Small intestine (tissue), 7 donors: Measurements from ENCODE around the gene C3orf52. TPM values are rescaled to one million over a fixed set of nuclear protein-coding genes. Genes with fewer than 3 reads are reported as not detected.

Experiments
- DNase-seq, 2 donors: peaks; one replicate each; pipeline versions ENCODE4 v3.0.0 to v3.0.0-alpha.2; 2013
- FAIRE-seq: peaks from 2 replicates; lab custom pipeline; 2012; peaks lifted over from hg19 to GRCh38; lab: Jason Lieb, UNC
- H3K27ac ChIP-seq, 3 donors: one replicate each; pipeline ENCODE4 v1.5.1; 2013; ENCODE audit warnings: low read length in 2 of 3, mild to moderate bottlenecking in 2 of 3, control low read depth in 1 of 3, inconsistent platforms in 1 of 3, low read depth in 1 of 3, moderate library complexity in 1 of 3
- H3K27me3 ChIP-seq, 3 donors: one replicate each; pipeline ENCODE4 v1.6.1; 2013; ENCODE audit warnings: low read length in 3 of 3, inconsistent platforms in 1 of 3; ENCODE audit not compliant: control insufficient read depth in 3 of 3, insufficient read depth in 3 of 3
- H3K36me3 ChIP-seq, 3 donors: one replicate each; pipeline ENCODE4 v1.6.1; 2013; ENCODE audit warnings: low read length in 3 of 3, inconsistent platforms in 1 of 3, low read depth in 1 of 3, mild to moderate bottlenecking in 1 of 3, moderate library complexity in 1 of 3; ENCODE audit not compliant: control insufficient read depth in 3 of 3, insufficient read depth in 2 of 3
- H3K4me1 ChIP-seq, 3 donors: one replicate each; pipeline ENCODE4 v1.6.1; 2013; ENCODE audit warnings: low read length in 2 of 3, inconsistent platforms in 1 of 3, low read depth in 1 of 3, mild to moderate bottlenecking in 1 of 3, moderate library complexity in 1 of 3; ENCODE audit not compliant: control insufficient read depth in 3 of 3, insufficient read depth in 2 of 3
- H3K4me3 ChIP-seq, 3 donors: one replicate each; pipeline ENCODE4 v1.5.1; 2013; ENCODE audit warnings: low read length in 3 of 3, control low read depth in 1 of 3, inconsistent platforms in 1 of 3, low read depth in 1 of 3, mild to moderate bottlenecking in 1 of 3, moderate library complexity in 1 of 3
- H3K9me3 ChIP-seq, 2 donors: one replicate each; pipeline ENCODE4 v1.6.1; 2013; ENCODE audit warnings: low read depth in 1 of 2, low read length in 1 of 2; ENCODE audit not compliant: control insufficient read depth in 2 of 2, insufficient read depth in 1 of 2
- WGBS, 3 donors: extraction: QIAGEN DNeasy Blood & Tissue Kit; methylation state at CpG; one replicate each; pipeline ENCODE4 v1.1.7; 2013; 5-methylcytosine and 5-hydroxymethylcytosine counted together
- polyA plus RNA-seq, 4 donors: library from polyadenylated mRNA; stranded (reverse) in 3 of 4; unstranded in 1 of 4; fragments of 200-250 nt in 3 of 4; fragments of 120-200 nt in 1 of 4; gene quantifications; one replicate each; pipeline versions ENCODE4 v1.2.1 to v1.2.3, GENCODE V29; 2013
- donor health status: healthy with polysubstance abuse.
- donor health status: control.
- donor health status: control.
- donor health status: Bipolar disorder and iron deficiency.
- donor health status: healthy.

C3orf52 gene
- polyA plus RNA-seq, 4 donors, result 3.8 to 20.1 (median 5.2) TPM

DNA sequence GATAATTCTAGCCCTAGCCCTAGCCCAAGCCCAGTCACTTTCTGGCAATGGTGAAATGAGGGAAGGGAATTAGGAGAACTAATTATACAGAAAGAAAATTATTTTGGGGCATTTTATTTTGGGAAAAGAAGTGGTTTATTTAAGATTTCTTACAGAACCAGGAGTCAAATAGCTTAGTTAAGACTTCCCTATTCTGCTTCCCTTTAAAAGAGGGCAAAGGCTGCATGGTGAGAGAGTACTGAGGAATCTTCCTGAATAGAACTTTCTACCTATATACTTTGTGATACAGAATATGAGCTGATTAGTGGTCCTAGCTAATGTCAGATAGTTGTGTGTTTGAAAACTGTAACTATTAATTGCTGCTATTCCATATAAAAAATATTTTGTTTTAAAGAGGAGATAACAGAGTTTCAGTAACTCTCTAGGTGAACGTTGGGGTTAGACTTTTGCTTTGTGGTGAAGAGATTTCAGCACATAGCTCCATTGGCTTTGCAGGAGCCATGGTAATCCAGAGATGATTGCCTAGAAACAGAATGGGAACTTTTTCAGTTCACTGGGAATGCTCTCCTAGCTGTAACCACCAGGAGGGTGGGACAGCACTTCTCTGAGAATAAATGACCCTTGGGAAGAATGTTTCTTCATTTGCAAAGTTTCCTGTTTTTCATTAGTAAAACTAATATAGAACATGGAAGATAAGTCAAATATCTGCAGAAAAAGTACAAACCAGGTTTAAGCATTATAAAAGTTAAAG is 52.2 kb downstream of the C3orf52 start:
- WGBS, 3 donors, result 43 to 50% (median 43%) methylated on average over 1 of the region's 1 CpG
- Histone ChIP-seq H3K27ac (no peak overlapping the region), H3K27me3 (no peaks in the 10 kb centered on the region), H3K4me1 (peaks cover 0 to 5% (median 0%) of the 10 kb centered on the region in 3 donors), H3K36me3 (no peaks in the 10 kb centered on the region), H3K4me3 (no peak overlapping the region), H3K9me3 (no peaks in the 10 kb centered on the region)
- FAIRE-seq (no peak), DNase-seq (no peak)

DNA sequence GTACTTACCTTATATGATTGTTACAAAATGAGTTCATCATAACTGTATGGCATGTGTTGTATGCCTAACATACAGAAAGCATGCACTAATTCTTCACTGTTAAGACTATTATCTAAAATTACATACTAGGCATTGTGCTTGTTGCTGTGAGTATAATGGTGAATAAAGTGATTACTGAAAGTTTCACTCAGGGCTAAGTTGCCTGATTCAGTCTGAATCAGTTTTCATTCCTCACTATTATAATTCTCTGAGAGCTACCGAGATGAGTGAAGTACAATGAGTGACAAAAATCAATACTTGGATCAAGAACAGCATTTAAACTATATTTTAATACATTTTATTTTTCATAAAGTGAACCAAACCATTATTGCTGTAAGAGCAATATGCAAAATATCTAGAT is 54.4 kb downstream of the C3orf52 start:
- DNase-seq (no peak), FAIRE-seq (no peak)
- H3K27ac ChIP-seq, result no peak overlapping the region
- no peak overlapping the region for H3K4me3 ChIP-seq
- H3K9me3 ChIP-seq, result no peaks in the 10 kb centered on the region
- no peaks in the 10 kb centered on the region for H3K36me3 ChIP-seq
- H3K27me3 ChIP-seq, result no peaks in the 10 kb centered on the region
- 57 to 77% (median 61%) methylated on average over 1 of the region's 1 CpG for WGBS, 3 donors
- no peaks in the 10 kb centered on the region for H3K4me1 ChIP-seq

DNA sequence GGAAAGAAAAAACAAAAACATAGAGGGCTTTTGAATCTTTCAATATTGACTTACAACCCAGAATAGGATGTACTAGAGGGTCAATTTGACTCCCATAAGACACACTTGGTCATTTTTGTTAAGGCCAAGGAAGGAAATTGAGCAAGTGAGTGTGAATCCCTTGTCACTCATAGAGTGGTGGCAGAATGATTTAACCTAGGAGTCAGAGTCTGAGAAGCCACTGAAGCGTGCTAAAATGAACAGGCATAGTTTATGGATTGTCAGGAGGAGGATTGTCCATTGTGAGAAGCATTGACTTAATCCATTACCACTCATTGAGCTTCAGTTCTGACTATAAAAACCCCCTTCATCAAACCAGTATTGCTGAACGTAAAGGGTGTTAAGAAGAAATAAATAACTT is 55.1 kb downstream of the C3orf52 start:
- WGBS, 3 donors, result 81 to 93% (median 87%) methylated on average over 2 of the region's 2 CpGs
- FAIRE-seq (no peak), DNase-seq (no peak)
- Histone ChIP-seq H3K27ac (no peak overlapping the region), H3K27me3 (no peaks in the 10 kb centered on the region), H3K4me1 (no peaks in the 10 kb centered on the region), H3K9me3 (no peaks in the 10 kb centered on the region), H3K36me3 (no peaks in the 10 kb centered on the region), H3K4me3 (no peak overlapping the region)

DNA sequence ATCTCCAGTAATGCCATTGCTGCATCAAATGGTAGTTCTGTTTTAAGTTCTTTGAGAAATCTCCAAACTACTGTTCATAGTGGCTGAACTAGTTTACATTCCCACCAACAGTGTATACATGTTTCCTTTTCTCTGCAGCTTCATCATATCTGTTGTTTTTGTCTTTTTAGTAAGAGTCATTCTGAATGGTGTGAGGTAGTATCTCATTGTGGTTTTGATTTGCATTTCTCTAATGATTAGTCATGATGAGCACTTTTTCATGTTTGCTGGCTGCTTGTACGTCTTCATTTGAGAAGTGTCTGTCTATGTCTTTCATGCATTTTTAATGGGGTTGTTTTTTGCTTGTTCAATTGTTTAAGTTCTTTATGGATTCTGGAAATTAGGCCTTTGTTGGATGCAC is 57.1 kb downstream of the C3orf52 start:
- Histone ChIP-seq H3K27ac (no peak overlapping the region), H3K4me3 (no peak overlapping the region), H3K9me3 (no peaks in the 10 kb centered on the region), H3K36me3 (no peaks in the 10 kb centered on the region), H3K4me1 (no peaks in the 10 kb centered on the region), H3K27me3 (no peaks in the 10 kb centered on the region)
- WGBS, 3 donors, result 62 to 90% (median 74%) methylated on average over 1 of the region's 1 CpG
- DNase-seq, result no peak
- no peak for FAIRE-seq

DNA sequence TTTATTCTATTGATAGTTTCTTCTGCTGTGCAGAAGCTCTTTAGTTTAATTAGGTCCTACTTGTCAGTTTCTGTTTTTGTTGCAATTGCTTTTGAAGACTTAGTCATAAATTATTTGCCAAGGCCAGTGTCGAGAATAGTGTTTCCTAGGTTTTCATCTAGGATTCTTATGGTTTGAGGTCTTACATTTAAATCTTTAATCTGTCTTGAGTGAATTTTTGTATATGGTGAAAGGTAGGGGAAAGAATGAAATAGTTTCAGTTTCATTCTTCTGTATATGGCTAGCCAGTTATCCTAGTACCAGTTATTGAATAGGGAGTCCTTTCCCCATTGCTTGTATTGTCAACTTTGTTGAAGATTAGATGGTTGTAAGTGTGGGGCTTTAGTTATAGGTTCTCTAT is 57.5 kb downstream of the C3orf52 start:
- FAIRE-seq (no peak), DNase-seq (no peak)
- no peak overlapping the region for H3K27ac ChIP-seq
- peaks cover 0 to 4% of the 10 kb centered on the region in 2 donors for H3K9me3 ChIP-seq
- no peaks in the 10 kb centered on the region for H3K4me1 ChIP-seq
- H3K36me3 ChIP-seq, result no peaks in the 10 kb centered on the region
- WGBS, 3 donors, result 65 to 82% (median 75%) methylated on average over 1 of the region's 1 CpG
- no peak overlapping the region for H3K4me3 ChIP-seq
- no peaks in the 10 kb centered on the region for H3K27me3 ChIP-seq

DNA sequence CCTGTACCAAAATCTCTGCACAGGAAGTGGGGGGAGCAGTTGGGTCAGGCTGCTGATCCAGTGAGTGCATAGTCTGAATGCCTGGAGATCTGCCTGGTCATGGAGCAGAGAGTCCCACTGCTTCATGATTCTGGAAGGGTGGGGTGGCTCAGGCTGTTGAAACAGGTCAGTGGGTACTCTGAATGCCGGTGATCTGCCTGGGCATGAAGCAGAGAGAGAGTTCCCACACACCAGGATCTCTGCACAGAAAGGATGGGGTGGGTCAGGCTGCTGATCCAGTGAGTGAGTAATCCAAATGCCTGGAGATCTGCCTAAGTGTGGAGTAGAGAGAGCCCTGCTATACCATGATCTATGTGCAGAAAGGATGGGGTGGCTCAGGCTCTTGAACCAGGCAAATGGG is 62.9 kb downstream of the C3orf52 start:
- DNase-seq (no peak), FAIRE-seq (no peak)
- no peak overlapping the region for H3K4me3 ChIP-seq
- no peaks in the 10 kb centered on the region for H3K4me1 ChIP-seq
- H3K27ac ChIP-seq, result no peak overlapping the region
- 86 to 100% (median 94%) methylated on average over 1 of the region's 1 CpG for WGBS, 3 donors
- H3K27me3 ChIP-seq, result no peaks in the 10 kb centered on the region
- H3K9me3 ChIP-seq, result peaks cover 0 to 19% of the 10 kb centered on the region in 2 donors
- no peaks in the 10 kb centered on the region for H3K36me3 ChIP-seq

DNA sequence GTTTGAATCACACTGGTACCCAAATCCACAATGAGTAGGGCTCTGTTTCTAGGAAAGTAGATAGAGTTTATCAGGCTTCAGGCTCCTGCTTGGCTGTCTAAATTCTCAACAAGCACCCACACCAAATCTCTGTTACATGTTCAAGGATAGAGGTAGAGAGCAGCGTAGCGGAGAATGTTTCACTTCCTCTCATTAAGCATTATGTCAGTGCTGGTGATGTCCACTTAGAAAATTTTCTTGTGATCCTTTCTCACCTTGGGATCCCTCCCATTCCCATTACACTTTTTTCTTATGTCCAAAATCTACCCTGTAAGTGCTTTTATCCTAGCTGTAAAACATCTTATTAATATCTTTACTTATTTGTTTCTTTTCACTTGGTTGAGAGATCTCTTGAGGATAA is 81.6 kb downstream of the C3orf52 start:
- Histone ChIP-seq H3K9me3 (peaks cover 0 to 8% of the 10 kb centered on the region in 2 donors), H3K4me3 (no peak overlapping the region), H3K4me1 (no peaks in the 10 kb centered on the region), H3K36me3 (no peaks in the 10 kb centered on the region), H3K27me3 (no peaks in the 10 kb centered on the region), H3K27ac (no peak overlapping the region)
- DNase-seq, result no peak
- no peak for FAIRE-seq
- WGBS, 3 donors, result 83 to 100% (median 88%) methylated on average over 2 of the region's 2 CpGs
